Stimulated activated CD8-positive, alpha-beta memory T cell treated with anti-CD3 and anti-CD28 coated beads, Interleukin-12 subunit alpha, Interleukin-12 subunit beta, amount 100 ng/mL, for 24 hours (primary cell): ENCODE measurements around the gene TMEM167B.
"Not testable (repeated sequence)": the region's sequence is repeated elsewhere in the genome, so short reads cannot be mapped to it uniquely, and the experiment has no call there.

Source experiments
- DNase-seq: peaks from one replicate; pipeline ENCODE4 v3.0.0-alpha.2; 2020; ENCODE audit errors: extremely low read depth

The TMEM167B gene

DNA sequence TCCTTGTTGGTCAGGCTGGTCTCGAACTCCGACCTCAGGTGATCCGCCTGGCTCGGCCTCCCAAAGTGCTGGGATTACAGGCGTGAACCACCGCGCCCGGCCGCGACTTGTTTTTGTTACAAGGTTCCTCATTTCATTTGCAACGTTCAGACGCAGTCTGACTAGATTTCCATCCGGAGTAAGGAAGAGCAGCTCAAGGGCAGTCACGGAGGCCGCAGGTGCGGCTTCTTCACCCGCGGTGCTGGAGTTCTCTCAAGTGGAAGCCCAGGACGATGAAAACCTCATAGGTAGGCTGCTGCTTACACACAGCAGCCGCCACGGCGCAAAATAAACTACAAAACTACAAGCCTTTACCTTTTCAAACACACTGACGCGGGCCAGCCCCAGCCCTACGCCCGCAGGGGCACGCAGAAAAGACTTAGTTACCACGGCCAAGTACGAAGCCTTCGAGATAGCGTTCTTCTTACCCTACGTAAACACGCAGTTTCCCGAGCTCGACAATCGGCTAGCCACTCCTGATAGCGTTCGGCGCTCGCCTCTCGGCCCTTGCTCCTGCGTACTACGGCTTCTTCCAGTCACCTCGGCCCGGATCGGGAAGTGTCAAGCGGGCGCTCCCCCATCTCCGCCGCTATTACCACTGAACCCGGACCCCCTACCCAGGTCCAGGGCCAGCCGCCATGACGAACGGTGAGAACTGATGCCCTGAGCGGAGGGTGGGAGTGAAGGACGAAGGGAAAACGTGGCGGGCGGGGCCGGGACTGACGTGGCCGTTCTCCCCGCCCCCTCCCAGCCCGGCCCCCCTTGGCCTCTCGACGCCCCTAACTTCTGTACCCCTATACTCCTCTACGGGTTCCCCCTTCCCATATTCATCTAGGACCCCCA lies at the start of gene TMEM167B:
Gene TMEM167B (plus strand): TSS at position 569 of the 882 bp plus-strand sequence. CDS start 109 bp downstream, at position 678.
- DNase-seq: peak; percentile 61

DNA sequence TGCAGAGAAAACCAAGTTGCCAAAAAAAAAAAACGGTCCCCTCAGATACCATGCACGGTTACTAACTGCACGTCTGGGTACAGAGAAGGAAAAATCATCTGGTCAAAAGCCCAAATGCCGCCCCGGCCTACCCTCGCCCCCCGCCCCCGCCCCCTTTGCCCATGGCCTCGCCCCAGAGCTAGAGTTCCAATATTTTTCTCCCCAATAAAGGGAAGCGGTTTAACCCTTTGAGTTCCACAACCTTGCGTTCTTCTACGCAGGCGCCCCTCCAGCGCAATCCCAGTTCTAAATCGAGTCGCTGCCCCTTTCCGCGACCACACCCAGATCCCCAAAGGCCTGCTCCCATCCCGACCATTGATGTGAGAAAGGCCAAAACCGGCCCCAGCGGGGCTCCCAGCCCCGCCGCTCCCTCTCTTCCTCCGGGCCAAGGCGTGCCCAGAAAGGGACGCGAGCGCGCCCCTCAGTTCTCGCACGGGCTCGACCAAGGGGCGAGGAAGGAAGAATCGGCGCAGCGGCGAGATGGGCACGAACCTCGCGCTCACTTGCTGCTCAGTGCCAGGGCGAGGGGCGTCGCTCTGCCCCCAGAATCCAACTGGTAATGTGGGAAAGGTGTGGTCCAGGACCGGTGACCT lies 49.5 kb upstream of the TMEM167B start:
- DNase-seq: no peak

DNA sequence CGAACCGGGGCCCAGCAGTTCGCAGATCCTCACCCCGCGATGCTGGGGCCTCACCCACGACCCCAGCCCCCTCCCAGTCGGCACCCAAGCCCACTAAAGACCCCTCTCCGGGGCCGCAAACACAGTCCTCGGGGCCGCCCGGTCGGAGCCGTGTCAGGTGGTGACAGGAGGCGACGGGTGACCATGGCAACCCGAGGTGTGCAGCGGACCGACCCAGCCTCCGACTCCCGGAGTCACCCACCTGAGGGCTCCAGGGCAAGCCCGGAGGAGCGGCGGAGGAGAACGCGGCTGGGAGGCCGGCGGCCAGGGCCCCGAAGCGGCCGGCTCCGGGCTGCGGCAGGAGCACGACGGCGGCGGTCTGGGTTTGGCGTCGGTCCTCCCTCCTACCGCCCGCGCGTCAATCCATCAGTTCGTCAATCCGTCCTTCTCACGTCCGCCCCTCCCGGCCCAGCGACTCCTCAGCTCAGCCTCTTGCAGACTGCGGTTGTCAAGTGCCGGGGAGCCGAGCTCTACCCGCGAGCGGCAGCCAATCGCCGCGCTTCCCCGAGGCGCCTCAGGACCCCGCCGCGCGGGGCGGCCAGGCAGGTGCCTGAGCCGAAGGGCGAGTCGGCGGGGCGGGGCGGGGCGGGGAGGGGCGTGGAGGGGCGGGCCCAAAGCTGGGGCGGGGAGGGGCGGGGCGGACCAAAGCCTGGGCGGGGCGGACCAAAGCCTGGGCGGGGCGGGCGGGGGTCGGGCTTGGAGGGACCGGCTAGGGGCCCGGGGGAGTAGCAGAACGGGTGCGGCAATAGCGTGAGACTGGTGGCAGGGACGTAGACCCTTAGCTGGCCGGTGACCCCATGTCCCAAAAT lies 48.7 kb upstream of the TMEM167B start, which contains the start of gene WDR47:
Gene WDR47 (minus strand): TSS at position 482 of the 848 bp plus-strand sequence. CDS start 18,590 bp downstream, outside the sequence.
- peak; percentile 86 for DNase-seq

GRCh38 chr1:109045595-109045994 lies 45.0 kb upstream of the TMEM167B start:
- no peak for DNase-seq

DNA sequence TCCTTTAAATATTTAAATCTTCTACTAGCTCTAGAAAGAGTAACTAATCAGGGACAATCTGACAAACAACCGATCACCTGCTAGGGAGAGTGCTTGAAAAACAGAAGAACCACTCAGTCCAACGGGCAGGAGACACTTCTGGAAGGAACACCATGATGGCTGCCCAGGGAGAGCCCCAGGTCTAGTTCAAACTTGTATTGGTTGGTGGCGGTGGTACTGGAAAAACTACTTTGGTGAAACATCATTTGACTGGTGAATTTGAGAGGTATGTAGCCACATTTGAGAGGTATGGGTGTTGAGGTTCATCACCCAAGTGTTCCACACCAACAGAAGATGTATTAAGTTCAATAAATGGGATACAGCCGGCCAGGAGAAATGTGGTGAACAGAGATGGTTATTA lies 43.9 kb upstream of the TMEM167B start:
- DNase-seq: no peak

- DNase-seq: no peak
Measured at GRCh38 chr1:109047339-109047738, 43.2 kb upstream of the TMEM167B start.

- no peak for DNase-seq
Measured at GRCh38 chr1:109048335-109048734, 42.2 kb upstream of the TMEM167B start.

DNA sequence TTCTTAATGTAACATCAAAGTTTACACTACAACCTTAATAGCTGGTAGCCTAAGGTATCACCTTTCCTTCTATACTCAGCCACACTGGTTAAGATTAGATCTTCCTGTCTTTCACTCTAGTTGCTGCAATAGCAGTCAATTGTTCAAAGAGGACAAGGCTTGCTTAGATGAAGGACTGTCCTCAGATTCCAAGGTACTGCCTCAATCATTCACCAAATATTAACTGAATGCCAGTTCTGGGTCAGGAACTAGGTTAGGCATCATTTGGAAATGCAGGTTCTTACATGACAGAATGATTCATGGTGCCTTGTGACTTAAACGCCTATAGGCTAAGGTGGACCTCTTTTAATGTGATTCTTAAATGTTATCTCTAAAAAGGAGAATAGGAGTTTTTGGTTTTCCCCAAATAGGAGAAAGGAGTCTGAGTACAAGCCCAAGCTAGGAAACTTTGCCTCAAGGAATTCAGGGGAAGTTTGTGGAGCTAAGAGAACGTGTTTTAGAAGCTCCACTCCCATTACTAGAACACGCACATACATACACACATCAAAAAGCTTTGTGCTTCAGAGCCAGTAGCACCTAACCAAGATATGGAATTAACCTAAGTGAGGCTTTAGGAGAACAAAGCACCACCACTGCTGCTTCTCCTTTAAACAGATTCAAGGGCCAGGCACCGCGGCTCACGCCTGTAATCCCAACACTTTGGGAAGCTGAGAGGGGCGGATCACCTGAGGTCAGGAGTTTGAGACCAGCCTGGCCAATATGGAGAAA lies 40.2 kb upstream of the TMEM167B start:
- DNase-seq: no peak

- not testable (repeated sequence) for DNase-seq
Measured at GRCh38 chr1:109052145-109052544, 38.4 kb upstream of the TMEM167B start.

- no peak for DNase-seq
Measured at GRCh38 chr1:109056064-109056463, 34.5 kb upstream of the TMEM167B start.

DNA sequence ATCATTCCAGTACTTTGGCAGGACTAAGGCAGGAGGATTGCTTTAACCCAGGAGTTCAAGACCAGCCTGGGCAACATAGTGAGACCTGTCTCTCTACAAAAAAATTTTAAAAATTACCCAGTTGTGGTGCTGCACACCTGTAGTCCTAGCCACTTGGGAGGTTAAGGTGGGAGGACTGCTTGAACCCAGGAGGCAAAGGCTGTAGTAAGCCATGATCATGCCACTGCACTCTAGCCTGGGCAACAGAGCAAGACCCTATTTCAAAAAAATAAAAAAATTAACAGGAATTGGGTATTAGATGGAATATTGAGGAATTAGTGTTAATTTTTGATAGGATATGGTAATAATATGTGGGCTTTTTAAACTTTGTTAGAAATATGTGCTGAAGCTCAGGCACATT lies 31.5 kb upstream of the TMEM167B start:
- no peak for DNase-seq

- DNase-seq: no peak
Measured at GRCh38 chr1:109060707-109061106, 29.9 kb upstream of the TMEM167B start.

DNA sequence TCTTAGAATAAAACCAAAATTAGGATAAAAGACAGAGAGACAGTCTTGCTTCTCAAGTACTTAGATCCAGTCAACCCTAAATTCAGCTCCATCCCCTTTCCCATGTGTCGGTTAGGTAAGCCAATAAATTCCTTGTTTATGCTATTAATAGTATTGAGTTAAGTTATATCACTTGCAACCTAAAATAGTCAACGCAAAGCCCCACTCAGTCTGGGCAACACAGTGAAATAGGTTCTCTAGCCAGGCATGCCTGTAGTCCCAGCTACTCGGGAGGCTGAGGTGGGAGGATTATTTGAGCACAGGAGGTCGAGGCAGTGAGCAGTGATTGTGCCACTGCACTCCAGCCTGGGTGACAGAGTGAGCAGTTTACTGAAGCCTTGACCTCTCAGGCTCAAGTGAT lies 29.4 kb upstream of the TMEM167B start:
- DNase-seq: no peak

DNA sequence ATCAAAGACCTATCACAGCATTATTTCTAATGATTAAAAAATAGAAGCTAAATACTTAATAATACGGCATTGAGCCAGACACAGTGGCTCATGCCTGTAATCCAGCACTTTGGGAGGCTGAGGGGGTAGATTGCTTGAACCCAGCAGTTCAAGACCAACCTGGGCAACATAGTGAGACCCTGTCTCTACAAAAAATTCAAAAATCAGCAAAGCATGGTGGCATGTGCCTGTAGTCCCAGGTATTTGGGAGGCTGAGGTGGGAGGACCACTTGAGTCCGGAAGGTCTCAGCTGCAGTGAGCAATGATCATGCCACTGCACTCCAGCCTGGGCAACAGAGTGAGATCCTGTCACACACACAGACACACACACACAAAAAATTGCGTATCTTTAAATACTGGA lies 25.4 kb upstream of the TMEM167B start:
- DNase-seq: no peak

DNA sequence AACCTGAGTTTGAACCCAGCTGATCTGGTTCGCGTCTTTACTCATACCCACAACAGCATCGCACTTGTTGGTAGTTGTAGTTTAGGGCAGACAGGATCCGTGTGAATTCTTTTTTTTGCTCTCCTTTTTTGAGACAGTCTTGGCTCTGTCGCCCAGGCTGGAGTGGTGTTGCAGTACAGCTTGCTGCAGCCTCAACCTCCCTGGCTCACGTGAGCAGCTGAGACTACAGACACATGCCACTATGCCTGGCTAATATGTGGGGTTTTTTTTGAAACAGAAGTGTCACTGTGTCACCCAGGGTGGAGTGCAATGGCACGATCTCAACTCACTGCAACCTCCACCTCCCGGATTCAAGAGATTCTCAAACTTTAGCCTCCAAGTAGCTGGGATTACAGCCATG lies 22.7 kb upstream of the TMEM167B start:
- no peak for DNase-seq

DNA sequence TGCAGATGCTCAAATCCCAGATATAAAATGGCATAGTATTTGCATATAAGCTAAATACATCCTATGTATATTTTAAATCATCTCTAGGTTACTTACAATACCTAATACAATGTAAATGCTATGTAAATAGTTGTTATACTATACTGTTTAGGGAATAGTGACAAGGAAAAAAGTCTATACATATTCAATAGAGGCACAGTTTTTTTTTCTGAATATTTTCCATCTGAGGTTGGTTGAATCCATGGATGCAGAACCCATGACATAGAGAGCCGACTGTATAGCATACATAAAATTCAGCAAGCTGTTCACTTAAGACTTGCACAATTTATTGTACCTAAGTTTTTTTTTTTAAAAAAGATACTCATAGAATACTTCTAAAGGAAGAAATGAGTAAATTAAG lies 21.3 kb upstream of the TMEM167B start:
- no peak for DNase-seq

DNA sequence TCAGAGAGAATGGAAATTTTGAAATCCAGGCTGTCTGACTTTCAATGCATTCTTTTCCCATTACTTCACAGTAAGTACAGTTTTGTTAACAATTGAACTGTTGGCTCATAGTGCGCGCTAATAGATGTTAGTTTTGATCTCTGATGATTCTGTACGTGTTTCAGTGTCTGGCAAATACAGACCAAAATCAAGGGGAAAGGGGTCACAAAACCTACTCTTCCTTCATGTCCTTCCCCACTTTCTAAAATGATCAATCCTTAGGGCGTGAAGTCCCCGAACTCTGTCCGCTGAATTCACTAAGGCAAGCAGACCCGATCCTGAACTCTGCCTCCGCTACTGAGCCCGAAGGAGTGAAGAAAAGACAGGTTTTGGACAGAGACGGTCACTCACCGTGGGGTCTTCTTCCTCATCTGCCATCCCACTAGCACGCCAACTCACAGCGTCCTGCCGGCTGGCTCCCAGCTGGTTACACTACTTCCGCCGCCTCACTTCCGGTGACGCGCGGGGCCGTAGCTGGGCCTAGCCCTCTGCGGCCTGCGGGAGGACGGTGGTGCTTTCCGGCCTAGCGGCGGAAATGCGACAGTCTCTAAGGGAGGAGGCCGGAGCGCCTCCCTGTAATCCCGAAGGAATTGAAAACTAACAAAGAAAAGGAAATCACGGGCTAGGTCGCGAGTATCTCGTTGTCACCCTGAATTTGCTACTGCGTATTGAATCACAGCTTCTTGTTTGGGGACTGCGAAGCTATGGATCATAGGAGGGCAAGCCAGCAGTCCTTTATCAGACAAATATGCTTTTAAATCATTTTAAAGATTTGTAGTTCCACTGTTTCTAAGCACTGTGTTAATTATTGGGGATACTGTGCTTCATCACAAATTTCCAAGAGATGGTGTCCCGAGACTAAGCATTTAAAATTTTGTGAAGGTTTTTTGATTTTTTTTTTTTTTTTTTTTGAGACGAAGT lies 14.8 kb upstream of the TMEM167B start, which contains the start of gene TAF13:
Gene TAF13 (minus strand): TSS at position 473 of the 960 bp plus-strand sequence. CDS start 56 bp downstream, at position 417.
- peak; percentile 70 for DNase-seq

DNA sequence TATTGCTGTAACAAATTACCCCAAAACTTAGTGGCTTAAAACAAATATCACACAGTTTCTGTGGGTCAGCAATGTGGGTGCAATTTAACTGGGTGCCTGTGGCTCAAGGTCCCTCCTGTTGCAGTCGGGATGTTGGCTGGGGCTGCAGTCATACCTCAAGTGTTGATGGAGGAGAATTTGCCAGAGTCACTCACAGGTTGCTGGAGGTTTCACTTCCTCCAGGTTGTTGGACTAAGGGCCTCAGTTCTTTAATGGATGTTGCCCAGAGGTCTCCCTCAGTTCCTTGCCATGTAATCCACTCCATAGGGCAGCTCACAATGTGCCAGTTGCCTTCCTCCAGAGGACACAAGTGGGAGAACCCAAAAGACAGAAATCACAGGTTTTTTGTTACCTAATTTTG lies 12.2 kb upstream of the TMEM167B start:
- DNase-seq: no peak

DNA sequence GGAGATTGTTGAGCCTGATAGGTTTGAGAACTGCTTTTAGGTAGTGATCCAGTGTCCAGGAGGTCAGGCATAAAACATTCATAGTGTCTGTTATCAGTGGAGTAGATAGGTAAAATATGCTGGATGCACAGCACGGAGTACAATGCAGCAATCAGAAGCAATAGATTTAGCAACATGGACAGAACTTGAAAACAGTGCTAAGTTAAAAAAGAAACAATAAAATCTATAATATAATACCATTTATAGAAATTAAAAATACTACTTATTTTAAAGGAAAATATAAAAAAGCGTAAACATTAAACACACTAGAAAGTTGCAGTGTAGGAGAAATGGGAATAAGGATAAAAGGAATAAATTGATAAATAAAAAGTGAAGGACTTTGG lies 11.3 kb upstream of the TMEM167B start:
- DNase-seq: no peak

- DNase-seq: no peak
Measured at GRCh38 chr1:109080441-109081082, 10.0 kb upstream of the TMEM167B start.
